GM21526 (cell line): ENCODE data around the gene SPNS3.

ENCODE experiments used
- ATAC-seq: cut with Tn5 transposase; IDR thresholded peaks from one replicate; pipeline ENCODE4 v1.9.1; 2021; ENCODE audit warnings: moderate library complexity; ENCODE audit not compliant: unreplicated experiment, low FRiP score

Gene SPNS3, protein sequence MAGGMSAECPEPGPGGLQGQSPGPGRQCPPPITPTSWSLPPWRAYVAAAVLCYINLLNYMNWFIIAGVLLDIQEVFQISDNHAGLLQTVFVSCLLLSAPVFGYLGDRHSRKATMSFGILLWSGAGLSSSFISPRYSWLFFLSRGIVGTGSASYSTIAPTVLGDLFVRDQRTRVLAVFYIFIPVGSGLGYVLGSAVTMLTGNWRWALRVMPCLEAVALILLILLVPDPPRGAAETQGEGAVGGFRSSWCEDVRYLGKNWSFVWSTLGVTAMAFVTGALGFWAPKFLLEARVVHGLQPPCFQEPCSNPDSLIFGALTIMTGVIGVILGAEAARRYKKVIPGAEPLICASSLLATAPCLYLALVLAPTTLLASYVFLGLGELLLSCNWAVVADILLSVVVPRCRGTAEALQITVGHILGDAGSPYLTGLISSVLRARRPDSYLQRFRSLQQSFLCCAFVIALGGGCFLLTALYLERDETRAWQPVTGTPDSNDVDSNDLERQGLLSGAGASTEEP

DNA sequence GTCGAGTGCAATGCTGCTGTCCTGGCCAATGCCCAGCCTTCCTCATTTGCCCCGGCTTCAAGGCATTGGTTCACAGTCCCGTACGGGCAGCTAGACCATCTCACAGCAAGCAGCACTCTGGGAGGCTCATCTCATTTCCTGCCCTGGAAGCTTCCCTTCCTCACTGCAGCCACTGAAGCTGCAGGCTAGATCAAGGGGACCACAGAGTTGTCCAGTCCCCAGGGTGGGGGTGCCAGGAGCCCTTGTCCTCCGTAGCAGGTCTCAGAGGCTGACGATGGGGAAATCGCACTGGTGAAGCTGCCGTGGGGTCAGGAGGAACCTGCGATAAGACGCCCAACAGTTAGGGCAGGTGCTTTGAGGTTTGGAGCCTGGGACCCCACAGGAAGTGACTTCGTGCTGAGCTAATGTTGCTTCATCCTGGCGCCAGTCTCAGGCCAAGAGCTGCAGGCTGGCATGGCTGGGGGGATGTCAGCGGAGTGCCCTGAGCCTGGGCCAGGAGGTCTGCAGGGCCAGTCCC lies at the start of gene SPNS3:
Gene SPNS3 (plus strand): TSS at position 426 of the 517 bp plus-strand sequence. CDS start 28 bp downstream, at position 454.
- no peak for ATAC-seq

DNA sequence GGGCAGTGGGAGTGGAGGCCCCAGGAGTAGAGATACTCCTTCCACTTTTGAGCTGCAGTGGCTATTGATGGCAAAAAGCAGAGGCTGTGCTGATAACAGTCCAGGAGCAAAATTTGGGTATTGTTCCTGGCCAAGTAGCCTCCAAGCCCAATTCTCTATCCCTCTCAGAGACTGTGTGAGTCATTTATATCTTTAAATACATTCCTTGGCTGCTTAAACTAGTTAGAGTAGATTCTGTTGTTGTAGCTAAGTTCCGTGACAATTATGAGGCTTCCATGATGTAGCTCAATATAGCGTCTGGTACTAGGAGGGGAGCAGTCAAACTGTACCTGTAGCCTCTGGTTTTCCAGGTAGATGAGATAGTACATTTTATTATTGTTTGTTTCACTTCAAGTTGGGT lies 47.3 kb upstream of the SPNS3 start:
- no peak for ATAC-seq

- no peak for ATAC-seq
These were observed 46.6 kb upstream of the SPNS3 start for GRCh38 chr17:4387137-4387536.

DNA sequence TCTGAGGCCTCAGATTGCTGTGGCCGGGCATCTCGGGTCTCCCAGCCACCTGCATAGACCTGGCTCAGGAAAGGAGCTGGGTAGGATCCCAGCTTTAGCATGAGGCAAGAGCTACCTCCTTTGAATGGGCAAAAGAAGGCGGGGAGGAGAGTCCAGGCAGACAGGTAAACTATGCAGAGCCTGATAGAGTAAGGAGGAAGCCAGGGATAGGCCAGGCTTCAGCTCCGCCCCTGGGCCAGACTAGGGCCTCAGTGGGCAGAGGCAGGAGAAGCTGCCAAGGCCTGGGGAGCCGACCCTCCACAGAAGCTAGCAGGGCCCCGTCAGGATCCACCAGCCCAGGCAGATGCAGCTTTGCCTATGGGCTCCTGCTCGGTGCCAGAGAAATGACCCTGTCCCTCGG lies 44.7 kb upstream of the SPNS3 start:
- ATAC-seq: no peak

DNA sequence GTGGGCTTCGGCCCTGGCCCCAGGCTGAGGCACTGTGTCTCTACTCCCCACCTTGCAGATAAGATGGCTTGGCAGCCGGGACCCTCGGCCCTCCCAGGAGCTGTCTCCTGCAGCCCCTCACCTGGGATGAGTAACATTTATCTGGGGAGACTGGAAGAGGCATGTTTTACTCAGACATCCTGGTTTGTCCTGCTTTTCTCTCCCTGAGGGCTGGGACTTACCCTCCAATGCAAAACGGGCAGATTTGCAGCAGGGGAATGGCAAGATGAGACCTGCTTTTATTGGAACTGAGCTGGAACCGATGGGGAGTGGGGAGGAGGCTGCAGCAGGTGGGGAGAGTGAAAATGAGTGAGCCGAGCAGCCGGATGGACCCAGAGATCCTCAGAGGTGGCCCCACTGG lies 39.9 kb upstream of the SPNS3 start:
- no peak for ATAC-seq

- ATAC-seq: no peak
These were observed 39.3 kb upstream of the SPNS3 start for GRCh38 chr17:4394208-4395110.

DNA sequence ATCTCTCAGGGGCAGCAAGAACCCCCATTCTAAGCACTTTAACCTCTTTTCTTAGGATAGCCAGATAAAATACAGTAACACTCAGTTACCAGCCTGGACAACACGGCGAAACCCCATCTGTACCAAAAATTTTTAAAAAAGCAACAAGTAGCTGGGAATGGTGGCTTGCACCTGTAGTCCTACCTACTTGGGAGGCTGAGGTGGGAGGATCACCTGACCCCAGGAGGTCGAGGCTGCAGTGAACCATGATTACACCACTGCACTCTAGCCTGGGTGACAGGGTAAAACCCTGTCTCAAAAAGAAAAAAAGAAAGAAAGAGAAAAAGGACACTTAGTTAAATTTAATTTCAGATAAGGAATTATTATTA lies 38.6 kb upstream of the SPNS3 start:
- no peak for ATAC-seq

- ATAC-seq: no peak
These were observed 35.9 kb upstream of the SPNS3 start for GRCh38 chr17:4397840-4398239.

DNA sequence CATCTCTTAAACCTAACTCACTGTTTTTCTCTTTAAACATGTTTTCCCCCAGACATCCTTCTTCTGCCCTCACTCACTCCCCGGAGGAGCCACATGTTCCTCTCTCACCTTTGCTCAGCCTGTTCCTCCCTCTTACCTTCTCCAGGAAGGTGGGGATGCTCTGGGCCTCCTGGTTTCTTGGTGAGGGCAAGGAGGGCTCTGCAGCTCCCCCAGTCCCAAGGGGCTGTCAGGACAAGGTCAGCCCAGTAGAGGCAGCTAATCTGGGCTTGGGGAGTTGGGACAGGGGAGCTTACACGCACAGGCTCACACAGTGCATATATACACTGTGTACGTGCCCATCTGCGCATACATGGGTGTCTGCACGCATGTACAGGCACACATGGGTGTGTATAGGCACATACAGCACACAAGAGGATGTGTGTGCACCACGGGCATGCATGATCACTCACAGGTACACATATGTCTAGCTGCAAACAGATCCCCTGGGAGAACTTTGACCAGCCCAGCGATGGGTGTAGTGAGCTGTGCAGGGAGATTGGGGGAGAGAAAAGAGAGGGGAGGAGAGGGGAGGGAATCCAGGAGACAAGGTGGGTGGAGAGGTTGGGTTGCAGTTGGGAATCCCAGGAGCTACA lies 28.6 kb upstream of the SPNS3 start:
- ATAC-seq: no peak

DNA sequence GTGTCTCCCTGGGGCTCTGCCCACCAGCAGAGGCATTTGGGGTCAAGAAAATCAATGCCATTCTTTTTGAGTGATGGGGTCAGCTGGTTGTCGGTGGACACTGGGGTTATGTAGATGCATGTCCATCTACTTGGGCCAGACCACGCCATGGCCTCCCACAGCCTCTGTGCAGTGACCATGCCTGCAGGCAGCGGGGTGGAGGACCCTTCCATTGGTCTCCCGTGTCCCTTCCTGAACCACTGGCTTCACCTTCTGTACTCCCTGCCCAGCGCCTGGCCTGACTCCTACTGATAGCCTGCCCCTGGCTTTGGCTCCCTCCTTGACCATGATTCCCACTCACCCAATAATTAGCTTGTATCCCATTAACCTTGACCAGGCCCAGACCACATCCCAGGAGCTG lies 28.0 kb upstream of the SPNS3 start:
- ATAC-seq: no peak

DNA sequence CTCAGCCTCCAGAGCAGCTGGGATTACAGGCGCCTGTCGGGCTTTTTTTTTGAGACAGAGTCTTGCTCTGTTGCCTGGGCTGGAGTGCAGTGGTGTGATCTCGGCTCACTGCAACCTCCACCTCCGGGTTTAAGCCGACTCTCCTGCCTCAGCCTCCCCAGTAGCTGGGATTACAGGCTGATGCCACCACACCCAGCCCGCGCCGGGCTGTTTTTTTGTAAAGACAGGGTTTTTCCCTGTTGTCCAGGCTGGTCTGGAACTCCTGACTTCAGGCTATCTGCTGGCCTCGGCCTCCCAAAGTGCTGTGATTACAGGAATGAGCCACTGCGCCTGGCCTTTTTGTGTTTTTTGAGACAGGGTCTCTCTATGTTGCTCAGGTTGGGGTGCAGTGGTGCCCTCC lies 27.4 kb upstream of the SPNS3 start:
- no peak for ATAC-seq

- ATAC-seq: no peak
These were observed 26.5 kb upstream of the SPNS3 start for GRCh38 chr17:4407216-4407615.

DNA sequence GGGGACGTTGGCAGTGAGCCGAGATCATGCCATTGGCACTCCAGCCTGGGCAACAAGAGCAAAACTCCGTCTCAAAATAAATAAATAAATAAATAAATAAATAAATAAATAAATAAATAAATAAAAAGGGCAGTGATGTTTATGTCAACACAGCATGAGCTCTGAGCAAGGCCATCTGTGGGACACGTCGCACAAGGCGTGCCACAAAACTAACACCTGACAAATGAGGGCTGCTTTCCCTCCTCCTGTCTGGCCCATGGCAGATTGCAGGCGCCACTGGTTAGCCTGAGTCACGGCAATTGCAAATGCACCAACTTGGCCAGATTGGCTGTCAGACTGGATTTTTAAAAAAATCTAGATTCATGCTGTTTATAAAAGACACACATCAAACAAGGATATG lies 25.9 kb upstream of the SPNS3 start:
- ATAC-seq: no peak

DNA sequence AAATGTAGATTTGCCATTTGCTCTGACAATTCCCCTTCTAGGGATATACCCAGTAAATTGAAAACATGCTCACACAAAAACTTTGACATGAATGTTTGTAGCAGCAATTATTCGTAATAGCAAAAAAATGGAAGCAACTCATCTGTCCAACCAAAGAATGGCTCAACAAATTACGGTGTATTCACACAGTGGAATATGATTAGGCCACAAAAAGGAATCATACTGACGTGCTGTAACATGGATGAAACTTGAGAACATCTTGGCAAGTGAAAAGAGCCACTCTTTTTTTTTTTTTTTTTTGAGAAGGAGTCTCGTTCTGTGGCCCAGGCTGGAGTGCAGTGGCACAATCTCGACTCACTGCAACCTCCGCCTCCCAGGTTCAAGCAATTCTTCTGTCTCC lies 24.1 kb upstream of the SPNS3 start:
- ATAC-seq: no peak

DNA sequence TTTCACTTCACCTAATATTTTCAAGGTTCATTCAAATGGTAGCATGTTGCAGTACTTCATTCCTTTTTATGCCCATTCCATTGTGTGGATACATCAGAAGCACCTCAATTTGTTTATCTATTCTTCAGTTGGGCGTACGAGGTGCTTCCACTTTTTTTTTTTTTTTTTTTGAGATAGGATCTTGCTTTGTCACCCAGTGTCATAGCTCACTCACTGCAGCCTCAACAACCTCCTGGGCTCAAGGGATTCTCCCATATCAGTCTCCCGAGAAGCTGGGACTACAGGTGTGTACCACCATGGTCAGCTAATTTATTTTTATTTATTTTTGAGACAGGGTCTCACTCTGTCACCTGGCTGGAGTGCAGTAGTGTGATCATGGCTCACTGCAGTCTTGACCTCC lies 22.5 kb upstream of the SPNS3 start:
- no peak for ATAC-seq

- ATAC-seq: no peak
These were observed 20.6 kb upstream of the SPNS3 start for GRCh38 chr17:4412933-4413831.

GRCh38 chr17:4417129-4417667 lies 16.5 kb upstream of the SPNS3 start:
- no peak for ATAC-seq

GRCh38 chr17:4420692-4421131 lies 13.0 kb upstream of the SPNS3 start:
- ATAC-seq: no peak

DNA sequence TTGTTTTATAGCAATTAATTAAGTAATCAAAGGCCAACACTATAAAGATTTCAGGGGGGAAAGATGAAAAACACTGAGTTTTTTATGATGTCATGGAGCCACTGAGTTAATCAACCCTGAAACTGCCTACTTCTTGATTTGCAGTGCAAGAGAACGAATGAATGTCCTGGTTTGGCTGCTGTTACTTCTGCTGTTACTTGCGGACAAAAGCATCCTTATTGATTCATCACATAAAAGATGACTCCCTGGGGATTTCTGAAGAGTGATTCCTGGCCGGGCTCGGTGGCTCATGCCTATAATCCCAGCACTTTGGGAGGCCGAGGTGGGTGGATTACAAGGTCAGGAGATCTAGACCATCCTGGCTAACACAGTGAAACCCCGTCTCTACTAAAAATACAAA lies 10.9 kb upstream of the SPNS3 start:
- no peak for ATAC-seq
